Transverse colon (tissue), 4 donors: ENCODE measurements around the gene SNED1.

Experiments
- CTCF ChIP-seq, 5 experiments: fragments of 200-600 bp in 3 of 5; fragments of 450-650 bp in 2 of 5; sonication (generic) in 3 of 5; IDR thresholded peaks; 1 replicate in 2 of 5; 2 replicates in 3 of 5; pipeline ENCODE4 v1.5.1; 2016 to 2017; ENCODE audit warnings: antibody characterized with exemption in 5 of 5, inconsistent platforms in 3 of 5, mild to moderate bottlenecking in 2 of 5, moderate library complexity in 1 of 5
- EP300 ChIP-seq: sonication (generic); formaldehyde crosslinking; IDR thresholded peaks from one replicate; pipeline ENCODE4 v1.6.1; 2017; ENCODE audit warnings: antibody characterized with exemption, low read depth
- POLR2A ChIP-seq: fragments of 450-650 bp; IDR thresholded peaks from one replicate; pipeline ENCODE4 v1.6.1; 2016; ENCODE audit warnings: antibody characterized with exemption, mild to moderate bottlenecking, moderate library complexity
- POLR2AphosphoS5 ChIP-seq, 3 donors: sonication (generic); formaldehyde crosslinking; IDR thresholded peaks; one replicate each; pipeline ENCODE4 v1.6.1; 2016; ENCODE audit warnings: antibody characterized with exemption in 3 of 3

GRCh38 chr2:240981280-240981679 is 17.1 kb upstream of the SNED1 start:
- no peak for TF ChIP-seq CTCF (IDR thresholded peaks at IDR 0.05)
- TF ChIP-seq POLR2A, result no peak
- no peak for TF ChIP-seq EP300
- TF ChIP-seq POLR2AphosphoS5 (IDR thresholded peaks at IDR 0.05), result no peak
